ENCODE results near the gene TOX3. TPM values are rescaled to one million over a fixed set of nuclear protein-coding genes. Genes with fewer than 3 reads are reported as not detected.

Gene TOX3
- total and polyA plus RNA-seq, 2 of the 13 experiments (the other 11 are each of a cell fraction or from before 2014, with no cell fraction given) = 14.5 to 98.6 TPM

DNA sequence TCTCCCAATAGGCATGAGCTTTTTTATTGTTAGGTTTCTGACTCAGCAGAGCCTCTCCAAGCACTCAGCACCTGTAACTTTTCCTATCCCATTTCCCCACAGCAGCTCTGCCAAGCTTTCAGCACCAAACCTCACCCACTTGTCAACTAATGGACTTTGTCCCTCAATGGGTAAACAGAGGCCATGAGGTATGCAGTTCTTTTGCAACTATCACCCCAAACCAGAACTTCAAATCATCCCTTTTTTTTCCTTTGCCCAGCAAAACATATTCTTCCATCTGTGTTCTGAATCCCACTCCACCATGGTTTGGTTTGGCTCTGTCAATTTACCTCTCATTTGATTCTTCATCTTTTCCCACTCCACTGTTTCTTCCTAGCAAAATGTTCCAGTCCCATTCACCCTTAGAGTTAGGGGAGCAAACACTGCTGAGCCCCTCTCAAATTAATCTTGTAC, 58.1 kb downstream of the TOX3 start (continued):
- TF ChIP-seq, protein P1, sequence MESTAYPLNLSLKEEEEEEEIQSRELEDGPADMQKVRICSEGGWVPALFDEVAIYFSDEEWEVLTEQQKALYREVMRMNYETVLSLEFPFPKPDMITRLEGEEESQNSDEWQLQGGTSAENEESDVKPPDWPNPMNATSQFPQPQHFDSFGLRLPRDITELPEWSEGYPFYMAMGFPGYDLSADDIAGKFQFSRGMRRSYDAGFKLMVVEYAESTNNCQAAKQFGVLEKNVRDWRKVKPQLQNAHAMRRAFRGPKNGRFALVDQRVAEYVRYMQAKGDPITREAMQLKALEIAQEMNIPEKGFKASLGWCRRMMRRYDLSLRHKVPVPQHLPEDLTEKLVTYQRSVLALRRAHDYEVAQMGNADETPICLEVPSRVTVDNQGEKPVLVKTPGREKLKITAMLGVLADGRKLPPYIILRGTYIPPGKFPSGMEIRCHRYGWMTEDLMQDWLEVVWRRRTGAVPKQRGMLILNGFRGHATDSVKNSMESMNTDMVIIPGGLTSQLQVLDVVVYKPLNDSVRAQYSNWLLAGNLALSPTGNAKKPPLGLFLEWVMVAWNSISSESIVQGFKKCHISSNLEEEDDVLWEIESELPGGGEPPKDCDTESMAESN (CRISPR knock-in tag; conservative IDR thresholded peaks at IDR 0.05) = no peak
- no peak for TF ChIP-seq ZNF709 (CRISPR knock-in tag; IDR thresholded peaks at IDR 0.05)
- TF ChIP-seq ZNF430 (CRISPR knock-in tag; IDR thresholded peaks at IDR 0.05) = no peak
- TF ChIP-seq ZNF3 (CRISPR knock-in tag; IDR thresholded peaks at IDR 0.05) = peak; percentile 43; the same call in 1 of the 2 replicates
- TF ChIP-seq POGZ (CRISPR knock-in tag; IDR thresholded peaks at IDR 0.05) = peak; percentile 98
- TF ChIP-seq ZMYM2 (CRISPR knock-in tag; IDR thresholded peaks at IDR 0.05) = peak; percentile 61; the same call in 1 of the 2 replicates
- TF ChIP-seq SSRP1 (CRISPR knock-in tag; IDR thresholded peaks at IDR 0.05) = peak; percentile 61; the same call in 1 of the 2 replicates
- TF ChIP-seq, protein P2, sequence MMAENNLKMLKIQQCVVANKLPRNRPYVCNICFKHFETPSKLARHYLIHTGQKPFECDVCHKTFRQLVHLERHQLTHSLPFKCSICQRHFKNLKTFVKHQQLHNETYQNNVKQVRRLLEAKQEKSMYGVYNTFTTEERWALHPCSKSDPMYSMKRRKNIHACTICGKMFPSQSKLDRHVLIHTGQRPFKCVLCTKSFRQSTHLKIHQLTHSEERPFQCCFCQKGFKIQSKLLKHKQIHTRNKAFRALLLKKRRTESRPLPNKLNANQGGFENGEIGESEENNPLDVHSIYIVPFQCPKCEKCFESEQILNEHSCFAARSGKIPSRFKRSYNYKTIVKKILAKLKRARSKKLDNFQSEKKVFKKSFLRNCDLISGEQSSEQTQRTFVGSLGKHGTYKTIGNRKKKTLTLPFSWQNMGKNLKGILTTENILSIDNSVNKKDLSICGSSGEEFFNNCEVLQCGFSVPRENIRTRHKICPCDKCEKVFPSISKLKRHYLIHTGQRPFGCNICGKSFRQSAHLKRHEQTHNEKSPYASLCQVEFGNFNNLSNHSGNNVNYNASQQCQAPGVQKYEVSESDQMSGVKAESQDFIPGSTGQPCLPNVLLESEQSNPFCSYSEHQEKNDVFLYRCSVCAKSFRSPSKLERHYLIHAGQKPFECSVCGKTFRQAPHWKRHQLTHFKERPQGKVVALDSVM (CRISPR knock-in tag; IDR thresholded peaks at IDR 0.05) = no peak
- TF ChIP-seq, protein P3, sequence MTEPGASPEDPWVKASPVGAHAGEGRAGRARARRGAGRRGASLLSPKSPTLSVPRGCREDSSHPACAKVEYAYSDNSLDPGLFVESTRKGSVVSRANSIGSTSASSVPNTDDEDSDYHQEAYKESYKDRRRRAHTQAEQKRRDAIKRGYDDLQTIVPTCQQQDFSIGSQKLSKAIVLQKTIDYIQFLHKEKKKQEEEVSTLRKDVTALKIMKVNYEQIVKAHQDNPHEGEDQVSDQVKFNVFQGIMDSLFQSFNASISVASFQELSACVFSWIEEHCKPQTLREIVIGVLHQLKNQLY (CRISPR knock-in tag; IDR thresholded peaks at IDR 0.05) = peak; percentile 86
- TF ChIP-seq, protein P4, sequence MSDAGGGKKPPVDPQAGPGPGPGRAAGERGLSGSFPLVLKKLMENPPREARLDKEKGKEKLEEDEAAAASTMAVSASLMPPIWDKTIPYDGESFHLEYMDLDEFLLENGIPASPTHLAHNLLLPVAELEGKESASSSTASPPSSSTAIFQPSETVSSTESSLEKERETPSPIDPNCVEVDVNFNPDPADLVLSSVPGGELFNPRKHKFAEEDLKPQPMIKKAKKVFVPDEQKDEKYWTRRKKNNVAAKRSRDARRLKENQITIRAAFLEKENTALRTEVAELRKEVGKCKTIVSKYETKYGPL (CRISPR knock-in tag; IDR thresholded peaks at IDR 0.05) = no peak
- TF ChIP-seq, protein P5, sequence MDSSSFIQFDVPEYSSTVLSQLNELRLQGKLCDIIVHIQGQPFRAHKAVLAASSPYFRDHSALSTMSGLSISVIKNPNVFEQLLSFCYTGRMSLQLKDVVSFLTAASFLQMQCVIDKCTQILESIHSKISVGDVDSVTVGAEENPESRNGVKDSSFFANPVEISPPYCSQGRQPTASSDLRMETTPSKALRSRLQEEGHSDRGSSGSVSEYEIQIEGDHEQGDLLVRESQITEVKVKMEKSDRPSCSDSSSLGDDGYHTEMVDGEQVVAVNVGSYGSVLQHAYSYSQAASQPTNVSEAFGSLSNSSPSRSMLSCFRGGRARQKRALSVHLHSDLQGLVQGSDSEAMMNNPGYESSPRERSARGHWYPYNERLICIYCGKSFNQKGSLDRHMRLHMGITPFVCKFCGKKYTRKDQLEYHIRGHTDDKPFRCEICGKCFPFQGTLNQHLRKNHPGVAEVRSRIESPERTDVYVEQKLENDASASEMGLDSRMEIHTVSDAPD (CRISPR knock-in tag; IDR thresholded peaks at IDR 0.05) = peak; percentile 82; the same call in 1 of the 2 replicates
- no peak for TF ChIP-seq ZNF17 (CRISPR knock-in tag; IDR thresholded peaks at IDR 0.05)
- no peak for TF ChIP-seq NBN (conservative IDR thresholded peaks at IDR 0.05)
- peak; percentile 81 for TF ChIP-seq KDM1A (CRISPR knock-in tag; IDR thresholded peaks at IDR 0.05)
- no peak for TF ChIP-seq SYNCRIP (IDR thresholded peaks at IDR 0.05; ENCODE audit: insufficient read depth, low read depth, low read length)
- TF ChIP-seq AHR (CRISPR knock-in tag; IDR thresholded peaks at IDR 0.05) = no peak
- 0 out of 2 replicates have a peak, but pooled peaks have one; percentile 56 for TF ChIP-seq DMAP1 (CRISPR knock-in tag; IDR thresholded peaks at IDR 0.05)
- no peak for TF ChIP-seq ZNF253 (CRISPR knock-in tag; IDR thresholded peaks at IDR 0.05; ENCODE audit: borderline replicate concordance)
- no peak for TF ChIP-seq FOXM1 (CRISPR knock-in tag; IDR thresholded peaks at IDR 0.05)
- TF ChIP-seq ZNF567 (CRISPR knock-in tag; IDR thresholded peaks at IDR 0.05; ENCODE audit: borderline replicate concordance) = 0 out of 2 replicates have a peak, but pooled peaks have one; percentile 80
- TF ChIP-seq PHF8 (CRISPR knock-in tag; IDR thresholded peaks at IDR 0.05) = 0 out of 2 replicates have a peak, but pooled peaks have one; percentile 20
- TF ChIP-seq EZH2 (conservative IDR thresholded peaks at IDR 0.05; ENCODE audit: low read depth, low read length) = no peak
- TF ChIP-seq, protein P6, sequence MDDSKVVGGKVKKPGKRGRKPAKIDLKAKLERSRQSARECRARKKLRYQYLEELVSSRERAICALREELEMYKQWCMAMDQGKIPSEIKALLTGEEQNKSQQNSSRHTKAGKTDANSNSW (CRISPR knock-in tag; IDR thresholded peaks at IDR 0.05; ENCODE audit: borderline replicate concordance) = no peak
- no peak for TF ChIP-seq SAFB2 (CRISPR knock-in tag; IDR thresholded peaks at IDR 0.05; ENCODE audit: borderline replicate concordance, low read depth)
- peak; percentile 93; the same call in 1 of the 2 replicates for TF ChIP-seq NFKBIZ (CRISPR knock-in tag; IDR thresholded peaks at IDR 0.05)
- peak; percentile 83 for TF ChIP-seq RBM22 (optimal IDR thresholded peaks at IDR 0.05; ENCODE audit: low read length)
- TF ChIP-seq ZNF557 (CRISPR knock-in tag; IDR thresholded peaks at IDR 0.05) = peak; percentile 64; the same call in 1 of the 2 replicates
